ENCODE data around the gene GPR65.

DNA sequence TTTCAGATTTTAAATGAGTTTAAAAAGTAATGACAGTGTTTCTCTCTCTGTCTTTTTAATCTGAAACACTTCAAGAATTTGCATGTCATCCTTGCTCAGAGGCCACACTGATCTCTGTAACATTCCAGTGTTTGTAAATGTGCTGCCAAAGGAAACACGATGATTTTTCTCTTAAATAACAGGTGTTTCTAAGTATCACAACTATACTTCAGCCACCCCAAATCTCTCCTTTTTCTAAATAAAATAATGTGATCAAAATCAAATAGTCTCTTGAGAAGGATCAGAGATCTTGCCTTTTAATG is 8.7 kb upstream of the GPR65 start:
- TF ChIP-seq POLR2A (IDR thresholded peaks at IDR 0.05): no peak
- TF ChIP-seq, protein P1, sequence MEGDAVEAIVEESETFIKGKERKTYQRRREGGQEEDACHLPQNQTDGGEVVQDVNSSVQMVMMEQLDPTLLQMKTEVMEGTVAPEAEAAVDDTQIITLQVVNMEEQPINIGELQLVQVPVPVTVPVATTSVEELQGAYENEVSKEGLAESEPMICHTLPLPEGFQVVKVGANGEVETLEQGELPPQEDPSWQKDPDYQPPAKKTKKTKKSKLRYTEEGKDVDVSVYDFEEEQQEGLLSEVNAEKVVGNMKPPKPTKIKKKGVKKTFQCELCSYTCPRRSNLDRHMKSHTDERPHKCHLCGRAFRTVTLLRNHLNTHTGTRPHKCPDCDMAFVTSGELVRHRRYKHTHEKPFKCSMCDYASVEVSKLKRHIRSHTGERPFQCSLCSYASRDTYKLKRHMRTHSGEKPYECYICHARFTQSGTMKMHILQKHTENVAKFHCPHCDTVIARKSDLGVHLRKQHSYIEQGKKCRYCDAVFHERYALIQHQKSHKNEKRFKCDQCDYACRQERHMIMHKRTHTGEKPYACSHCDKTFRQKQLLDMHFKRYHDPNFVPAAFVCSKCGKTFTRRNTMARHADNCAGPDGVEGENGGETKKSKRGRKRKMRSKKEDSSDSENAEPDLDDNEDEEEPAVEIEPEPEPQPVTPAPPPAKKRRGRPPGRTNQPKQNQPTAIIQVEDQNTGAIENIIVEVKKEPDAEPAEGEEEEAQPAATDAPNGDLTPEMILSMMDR (IDR thresholded peaks at IDR 0.05): no peak
- TF ChIP-seq EP300 (IDR thresholded peaks at IDR 0.05): no peak
- TF ChIP-seq POLR2AphosphoS5 (IDR thresholded peaks at IDR 0.05): no peak

Measured in suprapubic skin (tissue), 4 donors.